ENCODE measurements around the gene FARS2. TPM values are rescaled to one million over a fixed set of nuclear protein-coding genes. Genes with fewer than 3 reads are reported as not detected.

Gene FARS2
- 8.2 and 19.3 TPM in 2 replicates for total RNA-seq

- peak; percentile 34 for TF ChIP-seq CTCF (IDR thresholded peaks at IDR 0.05; ENCODE audit: insufficient read depth, low read length, poor library complexity, severe bottlenecking)
- peak; percentile 25 for DNase-seq (ENCODE audit: low read depth)
- no peaks in the 10 kb centered on the region for H3K36me3 ChIP-seq (ENCODE audit: control insufficient read depth, insufficient read depth, low read length)
- H3K27me3 ChIP-seq (ENCODE audit: control insufficient read depth, insufficient read depth, low read length): no peaks in the 10 kb centered on the region
- H3K4me3 ChIP-seq (ENCODE audit: low read depth, low read length): peak within 1 kb of the TSS; percentile 64
Measured at GRCh38 chr6:5260661-5261544, at the start of gene FARS2, which contains the start of gene LYRM4. TSS of gene FARS2 (plus strand) at chr6:5261513. TSS of gene LYRM4 (minus strand) at chr6:5260950. CDS start at chr6:5260733, 217 bp downstream.

- no peaks in the 10 kb centered on the region for H3K27me3 ChIP-seq (ENCODE audit: control insufficient read depth, insufficient read depth, low read length)
- H3K36me3 ChIP-seq (ENCODE audit: control insufficient read depth, insufficient read depth, low read length): no peaks in the 10 kb centered on the region
- no peak overlapping the region for H3K4me3 ChIP-seq (ENCODE audit: low read depth, low read length)
- DNase-seq (ENCODE audit: low read depth): no peak
- TF ChIP-seq CTCF (IDR thresholded peaks at IDR 0.05; ENCODE audit: insufficient read depth, low read length, poor library complexity, severe bottlenecking): no peak
Measured at GRCh38 chr6:5213836-5214235, 47.5 kb upstream of the FARS2 start.

GRCh38 chr6:5214570-5215052 lies 46.7 kb upstream of the FARS2 start:
- TF ChIP-seq CTCF (IDR thresholded peaks at IDR 0.05; ENCODE audit: insufficient read depth, low read length, poor library complexity, severe bottlenecking): peak; percentile 90
- no peak for DNase-seq (ENCODE audit: low read depth)
- Histone ChIP-seq H3K4me3 (ENCODE audit: low read depth, low read length) (no peak overlapping the region), H3K36me3 (ENCODE audit: control insufficient read depth, insufficient read depth, low read length) (no peaks in the 10 kb centered on the region), H3K27me3 (ENCODE audit: control insufficient read depth, insufficient read depth, low read length) (no peaks in the 10 kb centered on the region)

- Histone ChIP-seq H3K36me3 (ENCODE audit: control insufficient read depth, insufficient read depth, low read length) (no peaks in the 10 kb centered on the region), H3K4me3 (ENCODE audit: low read depth, low read length) (no peak overlapping the region), H3K27me3 (ENCODE audit: control insufficient read depth, insufficient read depth, low read length) (no peaks in the 10 kb centered on the region)
- peak; percentile 31 for DNase-seq (ENCODE audit: low read depth)
- no peak for TF ChIP-seq CTCF (IDR thresholded peaks at IDR 0.05; ENCODE audit: insufficient read depth, low read length, poor library complexity, severe bottlenecking)
Measured at GRCh38 chr6:5215159-5215558, 46.2 kb upstream of the FARS2 start.

- no peak for DNase-seq (ENCODE audit: low read depth)
- Histone ChIP-seq H3K36me3 (ENCODE audit: control insufficient read depth, insufficient read depth, low read length) (no peaks in the 10 kb centered on the region), H3K27me3 (ENCODE audit: control insufficient read depth, insufficient read depth, low read length) (no peaks in the 10 kb centered on the region), H3K4me3 (ENCODE audit: low read depth, low read length) (no peak overlapping the region)
- no peak for TF ChIP-seq CTCF (IDR thresholded peaks at IDR 0.05; ENCODE audit: insufficient read depth, low read length, poor library complexity, severe bottlenecking)
Measured at GRCh38 chr6:5215799-5216198, 45.5 kb upstream of the FARS2 start.

All from kidney epithelial cell (primary cell).